Measurements from ENCODE around the gene SYTL2.

GRCh38 chr11:85721191-85721590 is 89.8 kb downstream of the SYTL2 start:
- TF ChIP-seq, protein P1, sequence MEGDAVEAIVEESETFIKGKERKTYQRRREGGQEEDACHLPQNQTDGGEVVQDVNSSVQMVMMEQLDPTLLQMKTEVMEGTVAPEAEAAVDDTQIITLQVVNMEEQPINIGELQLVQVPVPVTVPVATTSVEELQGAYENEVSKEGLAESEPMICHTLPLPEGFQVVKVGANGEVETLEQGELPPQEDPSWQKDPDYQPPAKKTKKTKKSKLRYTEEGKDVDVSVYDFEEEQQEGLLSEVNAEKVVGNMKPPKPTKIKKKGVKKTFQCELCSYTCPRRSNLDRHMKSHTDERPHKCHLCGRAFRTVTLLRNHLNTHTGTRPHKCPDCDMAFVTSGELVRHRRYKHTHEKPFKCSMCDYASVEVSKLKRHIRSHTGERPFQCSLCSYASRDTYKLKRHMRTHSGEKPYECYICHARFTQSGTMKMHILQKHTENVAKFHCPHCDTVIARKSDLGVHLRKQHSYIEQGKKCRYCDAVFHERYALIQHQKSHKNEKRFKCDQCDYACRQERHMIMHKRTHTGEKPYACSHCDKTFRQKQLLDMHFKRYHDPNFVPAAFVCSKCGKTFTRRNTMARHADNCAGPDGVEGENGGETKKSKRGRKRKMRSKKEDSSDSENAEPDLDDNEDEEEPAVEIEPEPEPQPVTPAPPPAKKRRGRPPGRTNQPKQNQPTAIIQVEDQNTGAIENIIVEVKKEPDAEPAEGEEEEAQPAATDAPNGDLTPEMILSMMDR (IDR thresholded peaks at IDR 0.05) = no peak
- no peak for TF ChIP-seq POLR2AphosphoS5 (IDR thresholded peaks at IDR 0.05; ENCODE audit: low read depth, low read length)
- TF ChIP-seq REST (IDR thresholded peaks at IDR 0.05; ENCODE audit: insufficient read depth in 1 of 2, low read depth in 2 of 2, low read length in 1 of 2) = no peak
- no peak for TF ChIP-seq TCF7L2 (IDR thresholded peaks at IDR 0.05; ENCODE audit: low read depth, low read length)
- TF ChIP-seq SIN3A (IDR thresholded peaks at IDR 0.05; ENCODE audit: borderline replicate concordance, insufficient read depth, low read depth, low read length) = no peak

All from Panc1 (cell line).